Fibroblast of skin of back (primary cell): ENCODE results near the gene ATG4D.

ENCODE experiments used
- DNase-seq: peaks from one replicate; pipeline ENCODE4 v3.0.0-alpha.2; 2013

ATG4D gene

GRCh38 chr19:10580979-10581631 is 37.4 kb downstream of the ATG4D start:
- DNase-seq: peak; percentile 85

GRCh38 chr19:10582091-10582490 is 38.4 kb downstream of the ATG4D start:
- DNase-seq: no peak

GRCh38 chr19:10583036-10583776 is 39.5 kb downstream of the ATG4D start:
- DNase-seq: no peak

GRCh38 chr19:10586396-10586795 is 42.7 kb downstream of the ATG4D start:
- DNase-seq: no peak

- DNase-seq: no peak
Observed at GRCh38 chr19:10587022-10587838, 43.5 kb downstream of the ATG4D start, which contains the start of gene AP1M2. Gene AP1M2 (minus strand): TSS chr19:10587312. CDS start chr19:10587231, 81 bp downstream.

- no peak for DNase-seq
Observed at GRCh38 chr19:10587839-10588150, 44.1 kb downstream of the ATG4D start.

GRCh38 chr19:10593148-10593547 is 49.4 kb downstream of the ATG4D start:
- DNase-seq: no peak

- no peak for DNase-seq
Observed at GRCh38 chr19:10593820-10594637, 50.3 kb downstream of the ATG4D start.

- no peak for DNase-seq
Observed at GRCh38 chr19:10600149-10600548, 56.4 kb downstream of the ATG4D start.

- DNase-seq: no peak
Observed at GRCh38 chr19:10601999-10602329, 58.3 kb downstream of the ATG4D start.

GRCh38 chr19:10602330-10603083 is 58.8 kb downstream of the ATG4D start:
- peak; percentile 78 for DNase-seq
